Measurements from ENCODE around the gene SDK2.

DNA sequence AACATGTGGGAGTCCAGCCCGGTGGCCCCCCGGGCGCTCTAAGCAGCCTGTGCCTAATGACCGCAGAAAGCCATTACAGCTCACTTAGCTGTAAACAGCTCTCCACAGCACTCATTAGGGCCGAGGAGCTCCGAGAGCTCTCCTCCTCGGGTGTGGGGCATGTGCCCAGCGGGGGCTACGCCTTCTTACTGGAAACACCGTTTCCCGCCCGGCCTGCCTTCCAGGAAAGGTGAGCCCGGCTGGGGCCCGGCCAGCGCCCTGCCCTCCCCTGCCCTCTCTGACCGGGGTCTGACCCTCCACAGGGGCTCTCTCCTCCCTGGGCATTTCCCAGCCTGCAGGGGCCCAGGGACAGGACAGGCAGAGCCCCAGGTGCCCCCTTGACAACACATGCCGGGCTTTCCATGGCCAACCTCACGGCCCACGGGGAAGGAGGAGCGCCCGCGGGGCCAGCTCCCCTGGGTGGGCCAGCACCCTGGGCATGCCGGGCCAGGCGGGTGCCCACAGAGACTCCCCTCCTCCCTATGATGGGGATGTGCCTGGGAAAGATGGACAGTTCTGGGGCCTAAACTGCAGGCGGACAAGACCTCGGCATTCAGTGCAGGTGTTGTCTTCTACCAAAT is 72.6 kb downstream of the SDK2 start:
- TF ChIP-seq, protein P1, sequence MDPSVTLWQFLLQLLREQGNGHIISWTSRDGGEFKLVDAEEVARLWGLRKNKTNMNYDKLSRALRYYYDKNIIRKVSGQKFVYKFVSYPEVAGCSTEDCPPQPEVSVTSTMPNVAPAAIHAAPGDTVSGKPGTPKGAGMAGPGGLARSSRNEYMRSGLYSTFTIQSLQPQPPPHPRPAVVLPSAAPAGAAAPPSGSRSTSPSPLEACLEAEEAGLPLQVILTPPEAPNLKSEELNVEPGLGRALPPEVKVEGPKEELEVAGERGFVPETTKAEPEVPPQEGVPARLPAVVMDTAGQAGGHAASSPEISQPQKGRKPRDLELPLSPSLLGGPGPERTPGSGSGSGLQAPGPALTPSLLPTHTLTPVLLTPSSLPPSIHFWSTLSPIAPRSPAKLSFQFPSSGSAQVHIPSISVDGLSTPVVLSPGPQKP (IDR thresholded peaks at IDR 0.05; ENCODE audit: borderline replicate concordance, low read depth, low read length), result no peak
- TF ChIP-seq, protein P2, sequence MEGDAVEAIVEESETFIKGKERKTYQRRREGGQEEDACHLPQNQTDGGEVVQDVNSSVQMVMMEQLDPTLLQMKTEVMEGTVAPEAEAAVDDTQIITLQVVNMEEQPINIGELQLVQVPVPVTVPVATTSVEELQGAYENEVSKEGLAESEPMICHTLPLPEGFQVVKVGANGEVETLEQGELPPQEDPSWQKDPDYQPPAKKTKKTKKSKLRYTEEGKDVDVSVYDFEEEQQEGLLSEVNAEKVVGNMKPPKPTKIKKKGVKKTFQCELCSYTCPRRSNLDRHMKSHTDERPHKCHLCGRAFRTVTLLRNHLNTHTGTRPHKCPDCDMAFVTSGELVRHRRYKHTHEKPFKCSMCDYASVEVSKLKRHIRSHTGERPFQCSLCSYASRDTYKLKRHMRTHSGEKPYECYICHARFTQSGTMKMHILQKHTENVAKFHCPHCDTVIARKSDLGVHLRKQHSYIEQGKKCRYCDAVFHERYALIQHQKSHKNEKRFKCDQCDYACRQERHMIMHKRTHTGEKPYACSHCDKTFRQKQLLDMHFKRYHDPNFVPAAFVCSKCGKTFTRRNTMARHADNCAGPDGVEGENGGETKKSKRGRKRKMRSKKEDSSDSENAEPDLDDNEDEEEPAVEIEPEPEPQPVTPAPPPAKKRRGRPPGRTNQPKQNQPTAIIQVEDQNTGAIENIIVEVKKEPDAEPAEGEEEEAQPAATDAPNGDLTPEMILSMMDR (conservative IDR thresholded peaks at IDR 0.05; ENCODE audit: low read depth, low read length), result no peak
- TF ChIP-seq POLR2A (IDR thresholded peaks at IDR 0.05; ENCODE audit: low read depth, low read length) (no peak), MAZ (IDR thresholded peaks at IDR 0.05; ENCODE audit: borderline replicate concordance, low read depth, low read length) (no peak), CEBPB (IDR thresholded peaks at IDR 0.05; ENCODE audit: low read depth, low read length) (no peak), RCOR1 (IDR thresholded peaks at IDR 0.05; ENCODE audit: insufficient replicate concordance, low read length) (no peak), RAD21 (IDR thresholded peaks at IDR 0.05; ENCODE audit: low read length) (no peak), BHLHE40 (IDR thresholded peaks at IDR 0.05; ENCODE audit: low read depth, low read length) (no peak)
- TF ChIP-seq, protein P3, sequence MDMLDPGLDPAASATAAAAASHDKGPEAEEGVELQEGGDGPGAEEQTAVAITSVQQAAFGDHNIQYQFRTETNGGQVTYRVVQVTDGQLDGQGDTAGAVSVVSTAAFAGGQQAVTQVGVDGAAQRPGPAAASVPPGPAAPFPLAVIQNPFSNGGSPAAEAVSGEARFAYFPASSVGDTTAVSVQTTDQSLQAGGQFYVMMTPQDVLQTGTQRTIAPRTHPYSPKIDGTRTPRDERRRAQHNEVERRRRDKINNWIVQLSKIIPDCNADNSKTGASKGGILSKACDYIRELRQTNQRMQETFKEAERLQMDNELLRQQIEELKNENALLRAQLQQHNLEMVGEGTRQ (IDR thresholded peaks at IDR 0.05; ENCODE audit: low read depth, low read length), result no peak
